Measurements from ENCODE around the gene PIF1.

DNA sequence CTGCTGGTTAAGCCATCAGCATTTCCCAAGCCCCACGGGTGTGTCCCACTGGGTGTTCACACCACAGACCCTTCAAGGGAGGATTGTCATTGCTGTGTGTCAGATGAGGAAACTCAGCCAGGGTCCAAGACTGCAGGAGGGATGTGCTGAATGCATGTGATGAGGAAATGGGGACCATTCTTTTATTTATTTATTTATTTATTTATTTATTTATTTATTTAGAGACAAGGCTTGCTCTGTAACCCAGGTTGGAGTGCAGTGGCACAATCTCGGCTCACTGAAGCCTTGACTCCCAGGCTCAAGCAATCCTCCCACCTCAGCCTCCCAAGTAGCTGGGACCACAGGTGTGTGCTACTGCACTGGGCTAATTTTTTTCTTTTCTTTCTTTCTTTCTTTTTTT is 20.8 kb downstream of the PIF1 start:
- TF ChIP-seq EZH2 (IDR thresholded peaks at IDR 0.05; ENCODE audit: borderline replicate concordance, insufficient read depth, low read length, poor library complexity, severe bottlenecking) (no peak), POLR2AphosphoS5 (IDR thresholded peaks at IDR 0.05) (no peak)

Measured in neural cell (in vitro differentiated cells).